HG02973 (cell line): ENCODE results near the gene IGF2BP3.
"Not testable (repeated sequence)": the region's sequence is repeated elsewhere in the genome, so short reads cannot be mapped to it uniquely, and the experiment has no call there.

ENCODE experiments used
- ATAC-seq: cut with Tn5 transposase; IDR thresholded peaks from one replicate; pipeline ENCODE4 v1.9.1; 2021; ENCODE audit warnings: moderate library complexity; ENCODE audit not compliant: unreplicated experiment

Gene IGF2BP3

GRCh38 chr7:23426876-23427275, 43.4 kb downstream of the IGF2BP3 start:
- ATAC-seq = no peak

DNA sequence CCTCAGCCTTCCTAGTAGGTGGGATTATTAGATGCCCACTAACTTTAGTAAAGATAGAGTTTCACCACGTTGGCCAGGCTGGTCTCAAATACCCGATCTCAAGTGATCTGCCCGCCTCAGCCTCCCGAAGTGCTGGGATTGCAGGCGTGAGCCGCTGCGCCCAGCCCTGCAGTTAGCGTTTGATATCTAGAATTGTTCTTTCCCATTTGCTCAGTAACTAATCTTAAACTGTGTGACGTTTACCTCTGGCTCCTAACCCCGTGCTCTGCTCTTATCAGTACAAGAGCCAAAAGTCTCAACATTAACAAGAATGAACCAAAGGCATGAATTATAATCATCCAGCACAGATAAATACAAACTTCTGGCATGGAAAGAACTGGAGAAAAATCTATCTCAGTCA, 47.4 kb downstream of the IGF2BP3 start:
- ATAC-seq = no peak

DNA sequence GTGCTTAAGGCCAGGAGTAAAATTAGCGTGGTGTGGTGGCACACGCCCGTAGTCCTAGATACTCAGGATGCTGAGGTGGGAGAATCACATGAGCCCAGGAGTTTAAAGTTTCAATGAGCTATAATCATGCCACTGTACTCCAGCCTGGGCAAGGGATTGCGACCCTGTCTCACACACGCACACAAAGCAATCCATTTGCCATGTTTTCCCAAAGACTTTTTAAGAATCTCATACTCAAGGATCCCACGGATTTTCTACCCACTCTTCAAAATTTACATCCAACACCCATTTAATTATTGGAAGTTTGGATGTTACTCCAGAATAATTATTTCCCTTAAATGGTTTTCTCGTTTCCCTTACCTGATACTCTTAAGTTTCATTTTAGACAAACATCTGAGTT, 47.9 kb downstream of the IGF2BP3 start:
- ATAC-seq = no peak

DNA sequence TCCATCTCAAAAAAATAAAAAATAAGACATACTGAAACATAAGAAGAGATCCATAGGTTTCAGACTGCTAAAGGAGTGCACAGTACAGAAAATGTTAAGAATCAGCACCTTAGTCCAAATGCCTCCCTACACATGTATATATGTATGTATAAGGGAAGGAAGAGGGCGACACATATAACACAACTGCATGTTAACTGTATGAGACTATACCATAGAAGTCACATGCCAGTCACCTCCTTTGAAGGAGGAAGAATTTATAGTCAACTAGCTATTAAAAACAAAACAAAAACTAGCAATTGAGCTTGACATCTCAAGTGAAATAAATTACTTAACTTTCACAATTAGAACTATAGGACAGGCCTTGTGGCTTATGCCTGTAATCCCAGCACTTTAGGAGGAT, 50.4 kb downstream of the IGF2BP3 start:
- ATAC-seq = no peak

- no peak for ATAC-seq
Measured at GRCh38 chr7:23419160-23419559, 51.1 kb downstream of the IGF2BP3 start.

GRCh38 chr7:23418046-23418445, 52.2 kb downstream of the IGF2BP3 start:
- ATAC-seq = no peak

DNA sequence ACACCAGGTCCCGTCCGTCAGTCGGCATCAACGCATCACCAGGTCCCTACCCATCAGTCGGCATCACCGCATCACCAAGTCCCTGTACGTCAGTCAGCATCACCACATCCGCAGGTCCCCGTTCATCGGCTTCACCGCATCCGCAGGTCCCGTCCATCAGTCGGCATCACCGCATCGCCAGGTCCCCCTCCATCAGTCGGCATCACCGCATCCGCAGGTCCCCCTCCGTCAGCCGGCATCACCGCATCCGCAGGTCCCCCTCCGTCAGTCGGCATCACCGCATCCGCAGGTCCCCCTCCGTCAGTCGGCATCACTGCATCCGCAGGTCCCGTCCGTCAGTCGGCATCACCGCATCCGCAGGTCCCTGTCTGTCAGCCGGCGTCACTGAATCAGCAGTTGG, 55.1 kb downstream of the IGF2BP3 start:
- no peak for ATAC-seq

- peak; percentile 86 for ATAC-seq
Measured at GRCh38 chr7:23410446-23411183, 59.7 kb downstream of the IGF2BP3 start.

DNA sequence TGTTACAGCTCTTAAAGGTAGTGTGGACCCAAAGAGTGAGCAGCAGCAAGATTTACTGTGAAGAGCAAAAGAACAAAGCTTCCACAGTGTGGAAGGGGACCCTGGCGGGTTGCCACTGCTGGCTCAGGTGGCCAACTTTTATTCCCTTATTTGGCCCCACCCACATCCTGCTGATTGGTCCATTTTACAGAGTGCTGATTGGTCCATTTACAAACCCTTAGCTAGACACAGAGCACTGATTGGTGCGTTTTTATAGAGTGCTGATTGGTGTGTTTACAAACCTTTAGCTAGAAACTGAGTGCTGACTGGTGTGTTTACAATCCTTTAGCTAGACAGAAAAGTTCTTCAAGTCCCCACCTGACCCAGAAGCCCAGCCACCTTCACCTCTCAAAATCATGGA, 63.7 kb downstream of the IGF2BP3 start:
- not testable (repeated sequence) for ATAC-seq

DNA sequence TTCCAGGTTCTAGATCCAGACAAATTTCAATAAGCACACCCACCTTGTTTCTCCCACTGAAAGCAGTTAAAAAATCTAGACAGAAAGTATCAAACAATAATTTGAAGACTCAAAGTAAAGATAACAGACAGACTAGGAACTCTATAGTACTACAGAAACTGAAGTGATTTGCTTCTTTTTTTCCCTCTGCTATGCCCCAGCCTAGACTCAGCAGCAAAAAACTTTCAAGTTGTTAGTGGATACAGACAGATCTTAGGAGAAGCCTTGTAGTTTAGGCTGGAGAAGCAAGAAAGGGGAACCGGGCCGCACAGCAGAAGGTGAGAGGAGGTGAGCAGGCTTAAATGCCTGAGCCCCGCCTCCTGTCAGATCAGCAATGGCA, 65.1 kb downstream of the IGF2BP3 start:
- ATAC-seq = no peak

- ATAC-seq = no peak
Measured at GRCh38 chr7:23404546-23405239, 65.6 kb downstream of the IGF2BP3 start.

DNA sequence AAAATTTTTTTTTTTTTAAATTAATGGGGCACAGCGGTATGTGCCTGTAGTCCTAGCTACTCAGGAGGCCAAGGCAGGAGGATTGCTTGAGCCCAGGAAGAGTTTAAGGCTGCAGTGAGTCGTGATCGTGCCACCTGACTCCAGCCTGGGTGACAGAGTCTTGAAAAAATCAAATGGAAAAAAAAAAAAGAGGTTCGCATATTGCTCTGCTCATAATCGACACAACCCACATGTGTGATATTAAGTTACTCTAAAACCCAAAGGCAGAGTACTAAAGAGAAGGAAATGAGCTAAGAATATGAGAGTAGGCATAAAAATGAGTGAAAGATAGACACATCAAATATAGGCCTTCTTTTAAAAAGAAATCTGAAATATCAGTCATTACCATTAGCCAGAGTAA, 66.3 kb downstream of the IGF2BP3 start:
- no peak for ATAC-seq

DNA sequence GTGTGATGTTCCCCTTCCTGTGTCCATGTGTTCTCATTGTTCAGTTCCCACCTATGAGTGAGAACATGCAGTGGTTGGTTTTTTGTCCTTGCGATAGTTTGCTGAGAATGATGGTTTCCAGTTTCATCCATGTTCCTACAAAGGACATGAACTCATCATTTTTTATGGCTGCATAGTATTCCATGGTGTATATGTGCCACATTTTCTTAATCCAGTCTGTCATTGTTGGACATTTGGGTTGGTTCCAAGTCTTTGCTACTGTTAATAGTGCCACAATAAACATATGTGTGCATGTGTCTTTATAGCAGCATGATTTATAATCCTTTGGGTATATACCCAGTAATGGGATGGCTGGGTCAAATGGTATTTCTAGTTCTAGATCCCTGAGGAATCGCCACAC, 72.2 kb downstream of the IGF2BP3 start:
- ATAC-seq = not testable (repeated sequence)

GRCh38 chr7:23397241-23397640, 73.0 kb downstream of the IGF2BP3 start:
- ATAC-seq = no peak

DNA sequence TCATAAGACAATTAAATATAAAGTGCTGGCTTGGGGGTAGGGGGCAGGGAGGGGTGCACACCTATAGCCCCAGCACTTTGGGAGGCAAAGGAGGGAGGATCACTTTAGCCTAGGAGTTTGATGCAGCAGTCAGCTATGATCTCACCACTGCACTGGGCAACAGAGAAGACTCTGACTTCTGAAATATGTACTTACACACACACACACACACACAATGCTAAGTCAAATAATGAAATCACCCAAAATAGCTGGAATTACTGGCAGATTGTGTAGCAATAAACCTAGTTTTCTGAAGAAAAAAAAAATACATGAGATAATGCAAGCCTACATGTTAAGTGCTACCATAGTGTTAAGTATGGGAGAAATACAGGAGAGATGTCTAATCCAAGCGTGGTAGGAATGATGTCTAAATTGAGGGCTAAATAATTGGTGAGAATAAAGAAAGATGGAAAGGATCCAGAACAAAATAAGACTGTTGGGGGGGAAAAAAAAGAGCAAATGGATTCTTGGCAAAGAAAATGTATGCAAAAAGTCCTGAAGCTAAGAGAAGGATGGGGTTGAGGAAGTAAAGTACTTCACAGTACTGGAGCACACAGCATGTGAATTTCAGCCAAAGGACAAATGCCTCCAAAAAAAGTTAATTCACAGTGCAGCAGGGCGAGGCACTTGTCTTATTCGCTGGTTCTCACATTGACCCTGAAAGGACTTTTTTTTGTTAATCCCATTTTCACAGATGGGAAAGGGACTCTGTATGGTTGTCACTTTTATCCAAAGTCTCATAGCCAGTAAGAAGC, 73.9 kb downstream of the IGF2BP3 start:
- no peak for ATAC-seq

DNA sequence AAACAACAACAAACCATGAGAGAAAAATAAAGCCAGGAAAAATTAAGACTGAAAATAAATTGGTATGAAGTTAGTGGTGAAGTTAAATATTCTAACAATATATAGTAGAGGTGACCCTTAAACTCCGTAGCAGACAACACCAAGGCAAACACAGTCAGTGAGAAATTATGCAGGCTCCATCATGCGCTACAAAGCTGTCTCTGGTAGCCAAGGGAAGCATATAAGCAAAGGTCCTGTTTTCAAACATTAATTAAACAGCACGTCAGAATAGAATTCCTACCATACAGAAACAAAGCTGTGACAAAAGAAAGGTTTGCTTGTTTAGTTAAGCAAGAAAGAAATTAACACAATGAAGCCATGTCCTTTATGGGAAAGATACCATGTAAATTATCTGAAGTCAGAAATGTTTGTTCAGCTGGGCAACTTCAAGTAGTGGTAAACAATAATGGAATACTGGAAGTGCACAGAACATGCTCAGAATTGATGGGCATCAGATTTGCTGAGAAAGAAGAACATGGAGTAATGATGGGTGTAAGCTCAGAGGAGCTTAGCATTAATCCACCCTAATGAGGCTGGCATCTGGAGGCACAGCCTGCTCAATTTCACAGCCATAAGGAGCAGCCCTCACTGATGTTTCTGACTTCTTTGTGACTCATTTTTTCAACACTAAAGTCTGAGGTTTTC, 75.7 kb downstream of the IGF2BP3 start:
- no peak for ATAC-seq

GRCh38 chr7:23393636-23394035, 76.7 kb downstream of the IGF2BP3 start:
- ATAC-seq = no peak

DNA sequence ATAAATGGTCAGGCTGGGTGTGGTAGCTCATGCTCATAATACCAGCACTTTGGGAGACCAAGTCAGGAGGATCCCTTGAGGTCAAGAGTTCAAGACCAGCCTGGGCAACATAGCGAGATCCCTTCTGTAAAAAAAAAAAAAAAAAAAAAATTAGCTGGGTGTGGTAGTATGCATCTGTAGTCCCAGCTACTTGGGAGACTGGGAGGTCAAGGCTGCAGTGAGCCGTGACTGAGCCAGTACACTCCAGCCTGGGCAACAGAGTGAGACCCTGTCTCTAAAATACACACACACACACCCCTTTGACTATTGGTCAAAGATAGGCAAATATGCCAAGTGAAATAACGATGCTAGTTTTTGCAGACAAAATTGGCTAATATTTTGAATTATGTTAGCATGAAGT, 80.6 kb downstream of the IGF2BP3 start:
- no peak for ATAC-seq

DNA sequence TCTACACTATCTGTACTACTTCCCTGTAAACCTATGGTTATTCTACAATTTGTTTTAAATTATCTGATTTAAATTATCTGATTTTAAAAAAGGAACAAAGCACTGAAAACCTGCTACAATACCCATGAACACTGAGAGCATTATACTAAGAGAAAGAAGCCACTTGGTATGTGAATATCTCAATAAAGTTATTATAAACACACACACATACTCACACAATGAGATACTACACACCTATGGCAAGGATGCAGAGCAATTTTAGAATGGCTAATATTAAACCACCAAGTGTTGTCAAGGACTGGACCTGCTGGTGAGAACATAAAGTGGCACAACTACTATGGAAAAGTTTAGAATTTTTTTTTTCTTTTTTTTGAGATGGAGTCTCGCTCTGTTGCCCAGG, 82.7 kb downstream of the IGF2BP3 start:
- ATAC-seq = no peak

GRCh38 chr7:23385140-23385539, 85.2 kb downstream of the IGF2BP3 start:
- no peak for ATAC-seq

GRCh38 chr7:23383225-23383624, 87.1 kb downstream of the IGF2BP3 start:
- no peak for ATAC-seq
